Neuronal stem cell (in vitro differentiated cells): ENCODE results near the gene SIRT2.

Experiments used
- DNase-seq: peaks from one replicate; pipeline ENCODE4 v3.0.0-alpha.2; 2013; ENCODE audit warnings: low spot score
- H2AFZ ChIP-seq: one replicate; pipeline ENCODE4 v1.6.1; 2013; ENCODE audit warnings: mild to moderate bottlenecking, low read length, inconsistent platforms
- H2AK5ac ChIP-seq: 2 replicates; pipeline ENCODE4 v1.6.1; 2013; ENCODE audit warnings: low read depth, mild to moderate bottlenecking, inconsistent platforms, low read length, moderate library complexity, mixed read lengths
- H2BK120ac ChIP-seq: 2 replicates; pipeline ENCODE4 v1.6.1; 2013; ENCODE audit warnings: low read depth, mild to moderate bottlenecking, inconsistent platforms, low read length, moderate library complexity, mixed read lengths
- H2BK12ac ChIP-seq: one replicate; pipeline ENCODE4 v1.6.1; 2013; ENCODE audit warnings: low read length, inconsistent platforms
- H2BK15ac ChIP-seq: 2 replicates; pipeline ENCODE4 v1.6.1; 2013; ENCODE audit warnings: mild to moderate bottlenecking, low read length, inconsistent platforms, mixed read lengths
- H2BK5ac ChIP-seq: one replicate; pipeline ENCODE4 v1.6.1; 2013; ENCODE audit warnings: inconsistent platforms, mild to moderate bottlenecking, low read length, moderate library complexity
- H3K14ac ChIP-seq: one replicate; pipeline ENCODE4 v1.6.1; 2013; ENCODE audit warnings: low read length, inconsistent platforms
- H3K18ac ChIP-seq: 2 replicates; pipeline ENCODE4 v1.6.1; 2013; ENCODE audit warnings: low read length, inconsistent platforms
- H3K23ac ChIP-seq: 2 replicates; pipeline ENCODE4 v1.6.1; 2013; ENCODE audit warnings: low read depth, mild to moderate bottlenecking, mixed read lengths, low read length, inconsistent platforms; ENCODE audit not compliant: poor library complexity
- H3K27ac ChIP-seq: replicated peaks from 3 replicates; pipeline ENCODE4 v1.5.1; 2013; ENCODE audit warnings: low read length, inconsistent platforms
- H3K27me3 ChIP-seq, 3 experiments: 2 replicates each; pipeline ENCODE4 v1.6.1; 2013; ENCODE audit warnings: low read length in 3 of 3, mild to moderate bottlenecking in 2 of 3, inconsistent platforms in 1 of 3, low read depth in 1 of 3, mixed read lengths in 1 of 3, moderate library complexity in 1 of 3; ENCODE audit not compliant: control insufficient read depth in 3 of 3, insufficient read depth in 3 of 3
- H3K36me3 ChIP-seq, 2 donors: replicated peaks in 1 of 2; 2 replicates each; pipeline ENCODE4 v1.6.1; 2013; ENCODE audit warnings: low read length in 2 of 2; ENCODE audit not compliant: control insufficient read depth in 2 of 2, insufficient read depth in 2 of 2
- H3K4ac ChIP-seq: 2 replicates; pipeline ENCODE4 v1.6.1; 2013; ENCODE audit warnings: inconsistent platforms, mild to moderate bottlenecking, low read length, moderate library complexity
- H3K4me1 ChIP-seq, 2 donors: 1 replicate in 1 of 2; 2 replicates in 1 of 2; pipeline ENCODE4 v1.6.1; 2013; ENCODE audit warnings: low read length in 2 of 2, low read depth in 1 of 2; ENCODE audit not compliant: control insufficient read depth in 2 of 2, insufficient read depth in 1 of 2
- H3K4me2 ChIP-seq: one replicate; pipeline ENCODE4 v1.6.1; 2013; ENCODE audit warnings: mild to moderate bottlenecking, low read length, inconsistent platforms; ENCODE audit not compliant: insufficient read depth, poor library complexity, severe bottlenecking
- H3K4me3 ChIP-seq, 2 donors: 2 replicates each; pipeline ENCODE4 v1.5.1; 2013; ENCODE audit warnings: low read length in 2 of 2, mild to moderate bottlenecking in 2 of 2, inconsistent platforms in 1 of 2, moderate library complexity in 1 of 2
- H3K79me1 ChIP-seq: one replicate; pipeline ENCODE4 v1.6.1; 2013; ENCODE audit warnings: low read depth, mild to moderate bottlenecking, inconsistent platforms, low read length, moderate library complexity
- H3K9ac ChIP-seq: one replicate; pipeline ENCODE4 v1.6.1; 2013; ENCODE audit warnings: mild to moderate bottlenecking, low read depth, low read length, inconsistent platforms; ENCODE audit not compliant: poor library complexity
- H3K9me3 ChIP-seq, 2 donors: replicated peaks in 1 of 2; 2 replicates each; pipeline versions ENCODE3 to v1.6.1; 2013; ENCODE audit warnings: low read length in 2 of 2, mild to moderate bottlenecking in 2 of 2, inconsistent platforms in 1 of 2, low read depth in 1 of 2, mixed read lengths in 1 of 2, moderate library complexity in 1 of 2; ENCODE audit not compliant: control insufficient read depth in 2 of 2, insufficient read depth in 1 of 2
- H4K8ac ChIP-seq: one replicate; pipeline ENCODE4 v1.6.1; 2013; ENCODE audit warnings: low read depth, mild to moderate bottlenecking, inconsistent platforms, low read length, moderate library complexity
- H4K91ac ChIP-seq: one replicate; pipeline ENCODE4 v1.6.1; 2013; ENCODE audit warnings: low read length, low read depth, mild to moderate bottlenecking, inconsistent platforms; ENCODE audit not compliant: poor library complexity
- WGBS, 2 donors: extraction: QIAGEN DNeasy Blood & Tissue Kit; methylation state at CpG; one replicate each; pipeline ENCODE4 v1.1.7; 2013; ENCODE audit warnings: missing lambda C conversion rate in 2 of 2, mixed read lengths in 1 of 2; ENCODE audit not compliant: insufficient read length in 2 of 2, insufficient replicate concordance in 1 of 2; ENCODE audit errors: extremely low coverage in 2 of 2; 5-methylcytosine and 5-hydroxymethylcytosine counted together

SIRT2 gene

GRCh38 chr19:38893341-38893771 lies 6.1 kb downstream of the SIRT2 start:
- WGBS, 2 donors, result no CpG with 5 or more reads among the region's 14 CpGs

GRCh38 chr19:38892841-38893240 lies 6.6 kb downstream of the SIRT2 start:
- Histone ChIP-seq H3K23ac (no peak overlapping the region), H3K79me1 (no peaks in the 10 kb centered on the region), H3K27ac (no peak overlapping the region), H2BK12ac (no peak overlapping the region), H3K27me3 (no peaks in the 10 kb centered on the region), H3K18ac (no peak overlapping the region), H3K9me3 (no peaks in the 10 kb centered on the region), H3K36me3 (peaks cover 0 to 13% of the 10 kb centered on the region in 2 donors), H4K8ac (no peak overlapping the region), H2BK5ac (no peak overlapping the region), H2AK5ac (no peak overlapping the region), H3K4me2 (no peak overlapping the region), H2AFZ (no peak overlapping the region), H4K91ac (no peak overlapping the region), H3K14ac (no peak overlapping the region), H3K4me1 (peaks cover 0 to 2% of the 10 kb centered on the region in 2 donors), H3K9ac (no peak overlapping the region), H3K4me3 (no peak overlapping the region), H2BK120ac (no peak overlapping the region), H3K4ac (no peak overlapping the region), H2BK15ac (no peak overlapping the region)
- WGBS, 2 donors, result no CpG with 5 or more reads among the region's 5 CpGs
- DNase-seq, result no peak

More at GRCh38 chr19:38893341-38893771, 6.1 kb downstream of the SIRT2 start:
- no peak for DNase-seq
- no peak overlapping the region for H3K4me3 ChIP-seq
- H2BK12ac ChIP-seq, result no peak overlapping the region
- no peak overlapping the region for H2BK120ac ChIP-seq
- no peak overlapping the region for H3K4ac ChIP-seq
- peaks cover under 1 to 2% of the 10 kb centered on the region in 2 donors for H3K4me1 ChIP-seq
- no peak overlapping the region for H3K14ac ChIP-seq
- H4K8ac ChIP-seq, result no peak overlapping the region
- no peak overlapping the region for H4K91ac ChIP-seq
- no peak overlapping the region for H3K23ac ChIP-seq
- H2BK5ac ChIP-seq, result no peak overlapping the region
- no peak overlapping the region for H3K4me2 ChIP-seq
- H2AK5ac ChIP-seq, result no peak overlapping the region
- H2AFZ ChIP-seq, result no peak overlapping the region
- H3K36me3 ChIP-seq, result peaks cover 0 to 11% of the 10 kb centered on the region in 2 donors
- no peaks in the 10 kb centered on the region for H3K79me1 ChIP-seq
- no peaks in the 10 kb centered on the region for H3K27me3 ChIP-seq
- no peak overlapping the region for H3K9ac ChIP-seq
- H3K18ac ChIP-seq, result no peak overlapping the region
- no peak overlapping the region for H3K27ac ChIP-seq
- no peaks in the 10 kb centered on the region for H3K9me3 ChIP-seq
- no peak overlapping the region for H2BK15ac ChIP-seq

DNA sequence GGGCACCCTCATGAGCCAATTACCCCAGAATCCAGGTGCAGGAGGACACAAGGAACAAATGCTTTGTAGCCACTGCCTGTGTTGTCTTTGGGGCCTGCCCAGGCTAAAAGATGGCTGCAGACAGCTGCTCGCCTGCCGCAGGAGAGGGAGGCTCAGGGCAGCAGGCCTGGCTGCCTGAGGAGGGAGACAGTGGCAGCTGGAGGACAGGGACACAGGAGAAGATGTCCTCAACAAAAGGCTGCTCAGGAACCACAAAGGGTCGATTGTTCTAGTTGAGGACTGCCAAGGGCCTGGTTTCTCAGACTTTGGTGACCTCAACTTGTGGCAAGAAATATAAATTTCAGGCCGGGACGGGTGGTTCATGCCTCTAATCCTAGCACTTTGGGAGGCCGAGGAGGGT lies 7.6 kb downstream of the SIRT2 start:
- H3K9me3 ChIP-seq, result no peaks in the 10 kb centered on the region
- no CpG with 5 or more reads among the region's 6 CpGs for WGBS, 2 donors
- no peaks in the 10 kb centered on the region for H3K27me3 ChIP-seq
- H4K91ac ChIP-seq, result no peak overlapping the region
- H2AK5ac ChIP-seq, result no peak overlapping the region
- no peak overlapping the region for H3K4me2 ChIP-seq
- no peak overlapping the region for H2AFZ ChIP-seq
- H2BK120ac ChIP-seq, result no peak overlapping the region
- no peak for DNase-seq
- H3K14ac ChIP-seq, result no peak overlapping the region
- no peak overlapping the region for H2BK15ac ChIP-seq
- no peak overlapping the region for H3K18ac ChIP-seq
- H3K4ac ChIP-seq, result no peak overlapping the region
- H3K9ac ChIP-seq, result no peak overlapping the region
- peaks cover 0 to 13% of the 10 kb centered on the region in 2 donors for H3K36me3 ChIP-seq
- no peak overlapping the region for H2BK5ac ChIP-seq
- no peaks in the 10 kb centered on the region for H3K79me1 ChIP-seq
- peaks cover 0 to 2% of the 10 kb centered on the region in 2 donors for H3K4me1 ChIP-seq
- H3K23ac ChIP-seq, result no peak overlapping the region
- no peak overlapping the region for H3K4me3 ChIP-seq
- no peak overlapping the region for H3K27ac ChIP-seq
- H2BK12ac ChIP-seq, result no peak overlapping the region
- H4K8ac ChIP-seq, result no peak overlapping the region

GRCh38 chr19:38890686-38891085 lies 8.7 kb downstream of the SIRT2 start:
- peaks cover 0 to 13% of the 10 kb centered on the region in 2 donors for H3K36me3 ChIP-seq
- no peak overlapping the region for H3K23ac ChIP-seq
- H3K27me3 ChIP-seq, result no peaks in the 10 kb centered on the region
- H4K91ac ChIP-seq, result no peak overlapping the region
- H3K4me3 ChIP-seq, result no peak overlapping the region
- H3K4me1 ChIP-seq, result peaks cover 0 to 2% of the 10 kb centered on the region in 2 donors
- no peak overlapping the region for H3K4ac ChIP-seq
- no peaks in the 10 kb centered on the region for H3K9me3 ChIP-seq
- H3K79me1 ChIP-seq, result no peaks in the 10 kb centered on the region
- H2BK5ac ChIP-seq, result no peak overlapping the region
- no peak overlapping the region for H2AFZ ChIP-seq
- H3K9ac ChIP-seq, result no peak overlapping the region
- no peak overlapping the region for H2BK12ac ChIP-seq
- H2AK5ac ChIP-seq, result no peak overlapping the region
- no peak for DNase-seq
- H2BK15ac ChIP-seq, result no peak overlapping the region
- H3K14ac ChIP-seq, result no peak overlapping the region
- no peak overlapping the region for H3K18ac ChIP-seq
- H3K4me2 ChIP-seq, result no peak overlapping the region
- H2BK120ac ChIP-seq, result no peak overlapping the region
- no peak overlapping the region for H4K8ac ChIP-seq
- H3K27ac ChIP-seq, result no peak overlapping the region
